ENCODE measurements around the gene BRIX1.

BRIX1 gene

DNA sequence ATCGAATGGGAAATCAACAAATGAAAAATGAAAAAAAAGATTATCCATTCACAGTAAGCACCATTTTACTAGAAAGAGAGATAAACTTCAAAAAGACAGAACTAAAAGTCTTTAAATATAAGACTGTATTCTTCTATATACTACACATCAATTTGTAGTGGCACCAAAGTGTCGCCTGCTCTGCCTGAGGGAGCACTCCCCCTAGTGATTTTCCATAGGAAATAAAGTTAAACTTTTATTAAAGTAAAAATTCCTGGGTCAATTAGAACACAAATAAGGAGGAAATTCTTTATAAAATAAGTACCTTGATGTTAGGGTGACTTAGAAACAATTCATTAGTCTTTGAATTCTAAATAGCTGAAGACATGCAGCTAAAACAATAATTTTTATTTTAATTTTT lies 9.9 kb upstream of the BRIX1 start:
- H4K20me1 ChIP-seq (ENCODE audit: low read depth, low read length) = no peaks in the 10 kb centered on the region
- H3K27ac ChIP-seq (ENCODE audit: low read depth, low read length) = no peak overlapping the region
- no peak overlapping the region for H2AFZ ChIP-seq (ENCODE audit: low read depth, low read length, severe bottlenecking)
- no peaks in the 10 kb centered on the region for H3K9me3 ChIP-seq (ENCODE audit: insufficient read depth, low read length)
- H3K27me3 ChIP-seq (ENCODE audit: low read length) = no peaks in the 10 kb centered on the region
- H3K4me2 ChIP-seq (ENCODE audit: low read depth, low read length, poor library complexity, severe bottlenecking) = no peak overlapping the region
- H3F3A ChIP-seq (ENCODE audit: insufficient read depth) = no peaks in the 10 kb centered on the region
- TF ChIP-seq, protein P1, sequence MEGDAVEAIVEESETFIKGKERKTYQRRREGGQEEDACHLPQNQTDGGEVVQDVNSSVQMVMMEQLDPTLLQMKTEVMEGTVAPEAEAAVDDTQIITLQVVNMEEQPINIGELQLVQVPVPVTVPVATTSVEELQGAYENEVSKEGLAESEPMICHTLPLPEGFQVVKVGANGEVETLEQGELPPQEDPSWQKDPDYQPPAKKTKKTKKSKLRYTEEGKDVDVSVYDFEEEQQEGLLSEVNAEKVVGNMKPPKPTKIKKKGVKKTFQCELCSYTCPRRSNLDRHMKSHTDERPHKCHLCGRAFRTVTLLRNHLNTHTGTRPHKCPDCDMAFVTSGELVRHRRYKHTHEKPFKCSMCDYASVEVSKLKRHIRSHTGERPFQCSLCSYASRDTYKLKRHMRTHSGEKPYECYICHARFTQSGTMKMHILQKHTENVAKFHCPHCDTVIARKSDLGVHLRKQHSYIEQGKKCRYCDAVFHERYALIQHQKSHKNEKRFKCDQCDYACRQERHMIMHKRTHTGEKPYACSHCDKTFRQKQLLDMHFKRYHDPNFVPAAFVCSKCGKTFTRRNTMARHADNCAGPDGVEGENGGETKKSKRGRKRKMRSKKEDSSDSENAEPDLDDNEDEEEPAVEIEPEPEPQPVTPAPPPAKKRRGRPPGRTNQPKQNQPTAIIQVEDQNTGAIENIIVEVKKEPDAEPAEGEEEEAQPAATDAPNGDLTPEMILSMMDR (IDR thresholded peaks at IDR 0.05; ENCODE audit: insufficient read depth, low read length, poor library complexity, severe bottlenecking) = peak; percentile 15
- no peak for TF ChIP-seq EZH2phosphoT487 (conservative IDR thresholded peaks at IDR 0.05; ENCODE audit: low read length)
- H3K36me3 ChIP-seq (ENCODE audit: low read length) = peaks cover 23% of the 10 kb centered on the region
- H3K4me3 ChIP-seq (ENCODE audit: insufficient read depth, low read length, poor library complexity, severe bottlenecking) = no peak overlapping the region
- H3K9ac ChIP-seq (ENCODE audit: low read length) = no peak overlapping the region
- H3K79me2 ChIP-seq (ENCODE audit: insufficient read depth, low read length) = no peaks in the 10 kb centered on the region
- no peaks in the 10 kb centered on the region for H3K9me2 ChIP-seq (replicated peaks; ENCODE audit: insufficient read depth, low read length)

DNA sequence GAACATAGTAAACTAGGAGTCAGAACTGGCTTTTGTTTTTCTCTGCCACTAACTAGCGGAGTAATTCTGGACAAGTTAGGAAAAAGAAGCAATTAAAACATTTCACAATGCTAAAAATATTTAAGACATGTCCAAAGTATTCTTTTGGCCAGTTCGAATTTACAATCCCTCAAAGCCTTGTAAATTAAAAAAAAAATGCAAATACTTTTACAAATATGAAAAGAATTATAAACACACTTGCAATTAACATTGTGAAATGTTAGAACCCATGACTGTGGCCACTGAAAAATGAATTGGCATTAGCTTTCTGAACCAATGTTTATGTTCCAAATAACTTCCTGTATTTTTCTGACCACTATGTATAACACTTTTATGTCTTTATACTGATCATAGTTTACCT lies 2.4 kb upstream of the BRIX1 start:
- Histone ChIP-seq H3K27me3 (ENCODE audit: low read length) (no peaks in the 10 kb centered on the region), H3K36me3 (ENCODE audit: low read length) (peaks cover 44% of the 10 kb centered on the region)

DNA sequence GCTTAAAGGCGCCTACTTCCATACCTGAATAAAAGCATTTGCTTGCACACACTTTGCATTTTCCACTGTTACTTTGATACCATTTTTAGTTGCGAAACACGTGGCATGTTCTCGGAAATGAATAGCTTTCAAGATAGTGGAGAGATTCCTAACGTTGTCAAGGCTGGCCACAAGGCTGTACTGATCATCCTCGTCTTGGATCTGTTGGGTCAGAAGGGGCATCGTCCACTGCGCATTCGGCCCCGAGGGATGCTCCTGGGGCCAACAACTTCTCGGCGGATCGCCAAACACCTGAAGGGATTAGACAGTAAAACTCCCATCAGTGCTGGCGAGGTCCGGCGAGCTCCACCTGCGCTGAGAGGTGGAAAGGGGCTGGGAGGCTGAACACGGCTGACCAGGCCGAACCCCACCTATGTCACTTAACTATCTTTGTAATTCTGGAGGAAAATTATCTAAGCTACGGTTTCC lies 806 bp upstream of the BRIX1 start:
- peaks cover 14% of the 10 kb centered on the region; the same call in 1 of the 2 replicates for H3F3A ChIP-seq (ENCODE audit: insufficient read depth)
- H3K9me2 ChIP-seq (replicated peaks; ENCODE audit: insufficient read depth, low read length) = no peaks in the 10 kb centered on the region
- peak overlapping the region; percentile 98 for H3K4me2 ChIP-seq (ENCODE audit: low read depth, low read length, poor library complexity, severe bottlenecking)
- no peaks in the 10 kb centered on the region for H3K9me3 ChIP-seq (ENCODE audit: insufficient read depth, low read length)
- TF ChIP-seq, protein P1 (IDR thresholded peaks at IDR 0.05; ENCODE audit: insufficient read depth, low read length, poor library complexity, severe bottlenecking) = no peak
- no peak for TF ChIP-seq EZH2phosphoT487 (conservative IDR thresholded peaks at IDR 0.05; ENCODE audit: low read length)
- H4K20me1 ChIP-seq (ENCODE audit: low read depth, low read length) = peaks cover 17% of the 10 kb centered on the region
- peak overlapping the region; percentile 80 for H3K27ac ChIP-seq (ENCODE audit: low read depth, low read length)
- peaks cover 45% of the 10 kb centered on the region for H3K36me3 ChIP-seq (ENCODE audit: low read length)
- H3K79me2 ChIP-seq (ENCODE audit: insufficient read depth, low read length) = peaks cover 78% of the 10 kb centered on the region
- peak overlapping the region; percentile 89 for H2AFZ ChIP-seq (ENCODE audit: low read depth, low read length, severe bottlenecking)
- H3K9ac ChIP-seq (ENCODE audit: low read length) = peak overlapping the region; percentile 97
- no peaks in the 10 kb centered on the region for H3K27me3 ChIP-seq (ENCODE audit: low read length)
- H3K4me3 ChIP-seq (ENCODE audit: insufficient read depth, low read length, poor library complexity, severe bottlenecking) = peak overlapping the region; percentile 97

More for the DNA sequence above, 2.4 kb upstream of the BRIX1 start:
- Histone ChIP-seq H3K9me3 (ENCODE audit: insufficient read depth, low read length) (no peaks in the 10 kb centered on the region), H3K79me2 (ENCODE audit: insufficient read depth, low read length) (peaks cover 61% of the 10 kb centered on the region), H3K4me3 (ENCODE audit: insufficient read depth, low read length, poor library complexity, severe bottlenecking) (peak overlapping the region; percentile 97), H3K4me2 (ENCODE audit: low read depth, low read length, poor library complexity, severe bottlenecking) (peak overlapping the region; percentile 98), H3F3A (ENCODE audit: insufficient read depth) (peaks cover 4% of the 10 kb centered on the region; the same call in 1 of the 2 replicates), H4K20me1 (ENCODE audit: low read depth, low read length) (peaks cover 7% of the 10 kb centered on the region; the same call in 1 of the 2 replicates), H3K9ac (ENCODE audit: low read length) (peak overlapping the region; percentile 97), H3K27ac (ENCODE audit: low read depth, low read length) (no peak overlapping the region), H3K9me2 (replicated peaks; ENCODE audit: insufficient read depth, low read length) (no peaks in the 10 kb centered on the region), H2AFZ (ENCODE audit: low read depth, low read length, severe bottlenecking) (no peak overlapping the region)
- TF ChIP-seq, protein P1 (IDR thresholded peaks at IDR 0.05; ENCODE audit: insufficient read depth, low read length, poor library complexity, severe bottlenecking) = no peak
- no peak for TF ChIP-seq EZH2phosphoT487 (conservative IDR thresholded peaks at IDR 0.05; ENCODE audit: low read length)

Data from SU-DHL-6 (cell line).